Activated CD8-positive, alpha-beta memory T cell treated with anti-CD3 and anti-CD28 coated beads, Interleukin-2, amount 50 U/mL, for 4 hours (primary cell): Measurements from ENCODE around the gene MRO.

Experiments used
- DNase-seq: peaks from one replicate; pipeline ENCODE4 v3.0.0-alpha.2; 2020

Gene MRO

GRCh38 chr18:50832754-50833153 lies 12.9 kb upstream of the MRO start:
- DNase-seq: no peak

DNA sequence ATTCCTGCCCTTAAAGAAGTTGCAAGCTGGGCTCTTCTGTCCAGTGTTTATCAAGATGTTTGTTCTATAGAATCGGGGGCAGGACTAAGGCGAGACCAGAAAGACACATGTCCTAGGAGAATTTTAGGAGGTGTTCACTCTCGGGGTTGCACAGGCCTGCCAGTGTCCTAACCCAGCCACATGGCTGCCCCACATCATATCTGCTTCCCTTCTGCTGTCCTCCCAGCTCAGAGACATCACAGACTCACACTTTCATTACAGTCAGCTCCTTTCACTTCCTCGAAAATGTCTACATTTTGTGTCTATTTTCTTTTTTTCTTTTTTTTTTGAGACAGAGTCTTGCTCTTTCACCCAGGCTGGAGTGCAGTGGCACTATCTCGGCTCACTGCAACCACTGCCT lies 10.7 kb upstream of the MRO start:
- no peak for DNase-seq

DNA sequence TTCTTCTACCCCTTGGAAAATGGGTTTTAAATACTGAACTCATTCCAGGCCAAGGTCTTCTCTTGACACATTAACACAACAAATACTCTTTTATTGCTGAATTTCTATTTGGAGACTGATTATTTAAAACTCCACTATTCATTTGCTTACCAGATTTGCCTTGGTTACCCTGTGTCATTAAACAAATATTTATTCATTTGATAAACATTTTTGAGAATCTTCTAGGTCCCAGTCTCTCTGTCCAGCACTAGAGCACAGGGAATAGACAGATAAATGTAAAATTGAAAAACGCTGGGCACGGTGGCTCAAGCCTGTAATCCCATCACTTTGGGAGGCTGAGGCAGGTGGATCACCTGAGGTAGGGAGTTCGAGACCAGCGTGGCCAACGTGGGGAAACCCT lies 9.8 kb upstream of the MRO start:
- DNase-seq: no peak

GRCh38 chr18:50826027-50826426 lies 6.2 kb upstream of the MRO start:
- no peak for DNase-seq

DNA sequence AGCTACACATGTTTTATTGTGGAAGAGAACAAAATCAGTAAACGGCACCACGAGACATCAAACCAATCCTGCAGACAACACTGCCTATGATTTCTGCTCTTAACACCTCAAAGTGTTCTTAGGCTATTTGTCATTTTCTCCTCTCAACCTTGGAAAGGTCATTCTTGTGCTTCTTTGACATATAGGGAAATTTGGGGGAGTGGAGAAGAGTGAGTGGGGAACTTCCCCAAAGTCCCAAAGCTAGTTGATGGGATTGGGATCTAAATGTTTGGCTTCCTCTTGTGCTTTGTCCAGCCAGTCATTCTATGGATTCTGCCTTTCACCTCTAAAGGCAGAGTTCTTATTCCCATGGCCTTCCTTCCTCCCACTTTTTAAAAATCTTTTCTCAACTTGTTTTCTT lies 5.8 kb upstream of the MRO start:
- DNase-seq: no peak

DNA sequence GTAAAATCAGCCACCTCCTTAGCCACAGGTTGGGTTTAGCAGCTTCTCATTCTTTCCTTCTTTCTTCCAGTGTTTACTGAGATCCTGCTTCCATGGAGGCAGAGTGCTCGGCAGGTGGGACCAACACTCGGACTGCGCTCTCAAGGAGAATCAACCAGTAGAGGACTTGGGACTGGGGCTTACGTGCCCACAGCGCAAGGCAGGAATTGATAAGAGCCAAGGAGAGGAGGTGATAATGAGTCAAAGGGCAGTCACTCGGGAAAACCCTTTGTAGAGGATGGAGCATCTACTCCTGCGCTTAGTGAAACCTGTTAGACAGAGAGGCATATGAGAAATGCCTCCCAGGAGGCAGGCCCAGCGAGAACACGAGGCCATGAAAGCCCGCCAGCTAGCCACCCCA lies 2.9 kb upstream of the MRO start:
- no peak for DNase-seq

GRCh38 chr18:50820901-50821520 lies 1.2 kb upstream of the MRO start:
- DNase-seq: no peak

GRCh38 chr18:50819027-50819727 lies 639 bp downstream of the MRO start:
- no peak for DNase-seq

DNA sequence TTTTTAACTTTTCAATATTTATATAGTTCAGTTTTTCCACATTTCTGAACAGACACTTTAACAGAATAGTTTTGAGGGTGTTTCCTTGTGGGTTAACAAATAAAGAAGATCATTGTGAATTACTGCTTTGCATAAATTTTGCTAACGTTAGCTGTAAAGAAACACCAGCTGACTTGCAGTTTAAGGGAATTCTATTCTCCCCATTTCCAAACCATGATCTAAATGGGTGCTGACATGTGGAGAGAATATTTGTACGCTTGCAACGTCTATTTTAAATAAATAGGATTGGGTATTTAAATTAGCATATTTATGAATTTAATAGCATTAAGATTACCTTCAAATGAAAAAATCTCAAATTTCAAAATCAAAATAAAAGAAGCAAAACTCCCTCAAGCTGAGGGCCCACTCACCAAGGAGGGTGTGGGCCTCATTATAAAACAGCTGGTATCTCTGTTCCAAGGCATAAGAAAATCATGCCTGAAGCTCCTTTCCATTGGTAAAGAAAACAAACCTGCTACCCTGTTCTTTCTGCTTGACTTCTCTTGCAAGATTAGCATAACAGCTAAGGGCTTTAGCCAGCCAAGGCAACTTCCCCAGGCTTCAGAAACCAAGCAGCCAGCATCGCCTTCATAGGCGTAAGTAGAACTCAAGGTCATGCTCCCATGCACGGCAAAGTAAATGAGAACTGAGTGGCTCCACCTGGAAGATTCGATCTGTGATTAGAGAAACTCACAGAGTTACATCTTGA lies 3.2 kb downstream of the MRO start:
- no peak for DNase-seq

DNA sequence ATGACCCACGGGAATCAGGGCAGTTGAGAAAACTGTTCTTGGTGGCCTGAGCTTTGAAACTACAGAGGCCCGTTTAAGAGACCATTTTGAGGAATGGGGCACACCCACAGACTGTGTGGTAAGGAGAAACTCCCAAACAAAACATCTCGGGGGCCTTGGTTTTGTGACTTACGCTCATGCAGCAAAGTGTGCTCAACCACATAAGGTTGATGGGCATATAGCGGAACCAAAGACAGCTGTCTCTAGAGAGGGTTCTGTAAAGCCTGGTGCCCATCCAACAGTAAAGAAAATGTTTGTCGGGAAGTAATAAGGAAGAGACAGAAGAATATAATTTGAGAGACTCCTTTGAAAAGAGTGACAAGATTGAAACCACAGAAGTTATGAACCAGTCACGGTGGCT lies 5.4 kb downstream of the MRO start:
- DNase-seq: no peak

GRCh38 chr18:50813353-50813752 lies 6.5 kb downstream of the MRO start:
- DNase-seq: no peak

DNA sequence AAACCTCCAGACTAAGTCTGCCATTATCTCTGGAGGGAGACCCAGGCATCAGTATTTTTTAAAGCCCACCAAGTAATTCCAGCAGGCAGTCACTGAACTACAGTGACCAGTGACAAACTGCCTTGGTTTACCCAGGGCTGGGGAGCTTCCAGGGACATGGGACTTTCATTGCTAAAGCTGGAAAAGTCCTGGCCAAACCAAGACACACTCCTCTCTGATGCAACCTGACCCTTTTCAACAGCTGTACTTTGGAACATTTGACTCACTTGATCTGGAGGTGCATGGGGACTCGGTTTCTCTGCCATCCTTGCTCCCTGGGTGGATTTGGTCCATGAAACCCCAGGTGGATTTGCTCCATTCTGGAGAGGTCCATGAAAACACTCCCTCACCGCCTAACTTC lies 7.0 kb downstream of the MRO start:
- DNase-seq: no peak

- no peak for DNase-seq
Observed at GRCh38 chr18:50807176-50807575, 12.6 kb downstream of the MRO start.

GRCh38 chr18:50806208-50806616 lies 13.6 kb downstream of the MRO start:
- no peak for DNase-seq

- no peak for DNase-seq
Observed at GRCh38 chr18:50805732-50806131, 14.1 kb downstream of the MRO start.

- no peak for DNase-seq
Observed at GRCh38 chr18:50803592-50803991, 16.2 kb downstream of the MRO start.

DNA sequence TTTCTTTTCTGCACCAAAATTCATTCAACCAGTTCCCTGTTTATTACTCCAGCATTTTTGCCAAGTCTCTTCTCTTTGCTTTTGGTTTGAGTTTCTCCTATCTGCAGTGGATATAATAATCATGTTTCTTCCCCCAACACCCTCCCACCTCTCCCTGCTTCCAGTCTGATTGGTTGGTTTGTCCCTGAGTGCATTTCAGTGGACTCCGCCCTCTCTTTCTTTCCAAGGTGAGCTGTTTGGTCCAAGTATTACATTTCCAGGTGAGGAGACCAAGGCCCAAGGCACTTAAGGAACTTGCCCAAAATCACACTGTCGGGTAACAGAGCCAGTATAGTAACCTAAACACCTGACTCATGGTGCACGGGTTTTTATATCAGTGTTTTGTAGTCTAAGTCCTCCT lies 17.7 kb downstream of the MRO start:
- DNase-seq: no peak

DNA sequence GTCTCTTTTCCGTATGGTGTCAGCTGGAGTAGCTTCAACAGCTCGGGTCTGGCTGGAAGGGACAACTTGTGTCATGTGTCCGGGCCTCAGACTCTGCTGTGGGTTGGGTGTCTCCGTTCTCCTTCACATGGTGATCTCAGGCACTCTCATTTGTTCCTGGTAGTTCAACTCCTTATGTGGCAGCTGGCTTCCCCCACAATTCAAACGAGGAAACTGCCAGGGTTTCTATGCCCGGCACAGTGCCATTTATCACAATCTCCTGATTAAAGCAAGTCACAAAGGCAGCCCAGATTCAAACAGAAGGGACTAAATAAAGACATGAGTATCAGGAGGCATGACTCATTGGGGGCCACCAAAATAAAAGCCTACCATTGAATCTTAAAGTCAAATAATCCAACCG lies 22.7 kb downstream of the MRO start:
- DNase-seq: no peak

- DNase-seq: no peak
Observed at GRCh38 chr18:50796495-50796894, 23.3 kb downstream of the MRO start.

DNA sequence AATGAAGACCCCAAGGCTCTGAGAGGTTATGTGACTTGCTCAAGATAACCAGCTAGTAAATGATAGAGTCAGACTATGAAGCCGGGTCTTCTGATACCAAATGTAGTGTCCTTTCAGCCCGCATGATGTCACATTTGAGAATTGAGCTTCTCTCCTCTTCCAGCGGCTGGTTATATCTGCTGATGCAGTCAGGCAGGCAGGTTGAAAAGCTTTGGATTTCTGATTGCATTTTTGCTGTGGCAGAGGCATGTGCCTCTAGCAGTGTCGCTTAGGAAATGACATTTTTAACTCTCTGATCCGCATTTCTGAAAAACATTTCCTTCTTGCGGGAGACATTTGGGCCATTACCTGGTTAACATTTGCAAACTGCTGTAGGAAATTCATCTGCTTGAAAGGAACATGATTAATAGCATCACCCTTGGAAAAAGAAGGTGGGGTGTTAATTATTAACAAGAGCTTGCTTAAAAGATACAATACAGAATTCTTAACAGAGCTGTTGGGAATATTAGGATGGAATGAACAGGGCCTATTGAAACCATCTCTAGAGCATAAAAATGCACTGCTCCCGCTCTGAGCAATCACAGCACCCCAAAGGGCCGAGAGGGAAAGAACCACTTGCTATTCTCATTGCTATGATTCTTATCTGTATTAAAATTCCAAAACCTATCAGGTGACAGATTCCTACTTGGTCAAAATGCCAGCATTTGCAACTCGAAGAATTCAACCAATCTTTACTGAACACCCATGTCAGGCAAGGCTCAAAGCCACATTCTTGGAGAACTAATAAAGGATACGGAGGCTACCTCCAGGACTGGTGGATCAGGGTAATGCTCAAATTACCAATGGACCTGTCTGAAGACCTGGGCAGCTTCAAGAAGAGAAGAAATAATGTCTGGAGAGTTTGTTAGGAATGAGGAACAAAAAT lies 25.9 kb downstream of the MRO start:
- no peak for DNase-seq

GRCh38 chr18:50792885-50793284 lies 26.9 kb downstream of the MRO start:
- no peak for DNase-seq

DNA sequence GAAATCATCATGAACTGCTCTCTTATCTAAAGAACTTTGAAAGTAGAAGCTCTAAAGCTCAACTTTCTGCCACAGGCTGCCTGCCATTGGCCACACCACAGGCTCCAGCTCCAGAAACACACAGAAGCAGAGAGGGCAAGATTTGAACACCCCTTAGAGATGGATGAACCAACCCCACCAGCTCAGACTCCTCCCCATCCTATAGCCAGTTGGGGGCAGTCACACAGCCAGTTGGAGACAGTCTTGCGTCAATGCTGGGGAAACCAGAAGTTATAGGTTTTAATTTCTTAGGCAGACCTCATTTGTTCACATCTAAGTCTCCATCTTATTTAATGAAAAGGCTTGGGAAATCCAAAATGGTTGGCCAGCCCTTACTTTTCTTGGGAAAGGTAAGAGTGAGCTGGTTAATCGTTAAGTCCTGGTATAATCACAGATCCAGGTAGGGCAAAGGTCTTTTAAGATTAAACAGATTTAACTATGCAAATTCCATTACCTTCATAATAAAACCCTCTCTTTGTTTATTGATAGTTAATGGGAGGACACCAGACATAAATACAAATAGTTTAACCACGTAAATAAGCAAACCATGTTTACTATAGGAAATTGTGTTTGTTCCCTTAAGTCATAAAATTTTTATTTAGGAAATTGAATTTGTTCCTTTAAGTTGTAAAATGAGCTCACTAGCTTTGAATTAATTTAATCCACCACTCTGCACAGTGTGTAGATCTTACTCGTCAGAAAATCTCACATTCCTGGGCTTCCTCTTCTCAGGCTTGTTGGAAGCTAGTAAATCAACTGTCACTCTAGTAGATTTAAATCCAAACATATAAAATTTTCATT lies 28.0 kb downstream of the MRO start:
- no peak for DNase-seq
